ENCODE data around the gene SPTA1. TPM values are rescaled to one million over a fixed set of nuclear protein-coding genes. Genes with fewer than 3 reads are reported as not detected.

SPTA1 gene
- total and polyA plus RNA-seq, 10 donors: 0.05 to 32.6 (median 2.0) TPM

DNA sequence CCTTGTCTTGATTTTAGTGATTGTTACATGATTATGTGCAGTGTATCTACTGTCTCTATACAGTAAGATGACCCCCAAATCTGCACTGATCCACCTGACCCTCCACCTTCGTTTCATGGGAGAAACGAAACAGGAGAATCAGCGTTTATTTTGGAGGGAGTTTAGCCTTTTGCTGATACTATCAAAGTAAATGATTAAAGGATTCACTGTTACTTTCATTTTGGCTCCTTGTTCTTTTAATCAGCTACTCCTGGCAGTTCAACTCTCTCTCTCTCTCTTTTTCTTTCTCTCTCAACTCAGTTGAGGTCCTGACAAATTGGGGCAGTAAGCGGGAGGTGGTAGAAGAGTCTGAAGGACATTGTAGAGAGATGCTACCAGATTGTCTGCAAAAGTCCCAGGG lies 43.9 kb upstream of the SPTA1 start:
- no peaks in the 10 kb centered on the region for H3K36me3 ChIP-seq
- no peaks in the 10 kb centered on the region for H3K9me3 ChIP-seq
- intact Hi-C loops (cut with DNase I; ENCODE audit: low total_unique reads): no loop called here
- H3K4me3 ChIP-seq: no peak overlapping the region
- H3K4me1 ChIP-seq: no peaks in the 10 kb centered on the region
- no peaks in the 10 kb centered on the region for H3K27me3 ChIP-seq (replicated peaks in 1 of 7)
- H3K27ac ChIP-seq: no peak overlapping the region
- no peak for DNase-seq
- TF ChIP-seq, protein P1, sequence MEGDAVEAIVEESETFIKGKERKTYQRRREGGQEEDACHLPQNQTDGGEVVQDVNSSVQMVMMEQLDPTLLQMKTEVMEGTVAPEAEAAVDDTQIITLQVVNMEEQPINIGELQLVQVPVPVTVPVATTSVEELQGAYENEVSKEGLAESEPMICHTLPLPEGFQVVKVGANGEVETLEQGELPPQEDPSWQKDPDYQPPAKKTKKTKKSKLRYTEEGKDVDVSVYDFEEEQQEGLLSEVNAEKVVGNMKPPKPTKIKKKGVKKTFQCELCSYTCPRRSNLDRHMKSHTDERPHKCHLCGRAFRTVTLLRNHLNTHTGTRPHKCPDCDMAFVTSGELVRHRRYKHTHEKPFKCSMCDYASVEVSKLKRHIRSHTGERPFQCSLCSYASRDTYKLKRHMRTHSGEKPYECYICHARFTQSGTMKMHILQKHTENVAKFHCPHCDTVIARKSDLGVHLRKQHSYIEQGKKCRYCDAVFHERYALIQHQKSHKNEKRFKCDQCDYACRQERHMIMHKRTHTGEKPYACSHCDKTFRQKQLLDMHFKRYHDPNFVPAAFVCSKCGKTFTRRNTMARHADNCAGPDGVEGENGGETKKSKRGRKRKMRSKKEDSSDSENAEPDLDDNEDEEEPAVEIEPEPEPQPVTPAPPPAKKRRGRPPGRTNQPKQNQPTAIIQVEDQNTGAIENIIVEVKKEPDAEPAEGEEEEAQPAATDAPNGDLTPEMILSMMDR (IDR thresholded peaks at IDR 0.05 in 8 of 11, conservative IDR thresholded peaks at IDR 0.05 in 3 of 11): no peak
- TF ChIP-seq POLR2A (IDR thresholded peaks at IDR 0.05) (no peak), POLR2AphosphoS5 (IDR thresholded peaks at IDR 0.05) (no peak)
- 74 to 88% (median 85%) methylated on average over 4 of the region's 4 CpGs for WGBS, 5 donors

DNA sequence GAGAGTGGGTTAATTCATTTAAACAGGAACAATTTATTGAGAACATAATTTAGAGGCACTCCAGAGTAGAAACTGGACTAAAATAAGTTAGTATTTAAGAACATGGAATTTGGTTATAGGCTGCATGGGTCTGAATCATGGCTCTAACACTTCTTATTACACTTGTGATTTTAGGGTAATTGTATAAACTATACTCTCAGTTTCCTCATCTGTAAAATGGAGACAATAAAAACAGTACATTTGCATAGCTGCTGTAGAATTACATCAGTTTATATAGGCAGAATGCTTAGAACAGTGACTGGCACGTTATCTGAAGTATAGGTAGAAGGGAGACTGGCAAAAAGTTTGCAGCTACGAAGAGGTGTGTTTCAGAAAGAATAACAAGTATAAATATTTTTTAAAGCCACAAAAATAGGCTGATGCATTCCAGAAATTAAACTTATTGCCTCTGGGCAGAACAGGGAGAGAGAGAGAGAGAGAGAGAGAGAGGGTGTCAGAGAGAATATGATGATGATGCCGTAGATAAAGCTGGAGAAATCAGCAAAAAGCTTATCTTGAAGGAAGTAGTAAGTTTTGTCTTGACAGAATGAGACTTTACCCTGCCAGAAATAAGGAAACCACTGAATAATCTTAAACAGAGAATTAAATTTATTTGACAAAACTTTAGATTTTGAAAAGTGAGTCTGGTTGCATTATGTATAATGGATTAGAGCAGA lies 42.2 kb upstream of the SPTA1 start:
- intact Hi-C loops (cut with DNase I; ENCODE audit: low total_unique reads): no loop called here

DNA sequence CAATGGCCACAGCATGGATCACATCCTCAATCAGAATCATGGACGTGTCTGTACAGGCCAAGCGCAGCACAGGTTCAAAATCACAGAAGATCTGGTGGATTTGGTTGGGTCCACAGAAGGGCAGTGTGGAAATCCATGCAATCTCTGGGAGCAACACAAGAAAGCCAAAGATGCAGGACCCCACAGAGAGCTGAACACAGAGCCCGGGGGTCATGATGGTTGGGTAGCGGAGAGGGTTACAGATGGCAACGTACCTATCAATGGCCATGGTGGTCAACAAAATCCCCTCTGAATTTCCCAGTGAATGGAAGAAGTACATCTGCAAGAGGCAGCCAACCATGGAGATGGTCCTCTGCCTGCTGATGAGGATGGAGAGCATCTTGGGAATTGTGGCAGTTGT lies 37.9 kb upstream of the SPTA1 start:
- no peaks in the 10 kb centered on the region for H3K4me1 ChIP-seq
- intact Hi-C loops (cut with DNase I; ENCODE audit: low total_unique reads): no loop called here
- H3K4me3 ChIP-seq: no peak overlapping the region
- H3K36me3 ChIP-seq: no peaks in the 10 kb centered on the region
- no peak overlapping the region for H3K27ac ChIP-seq
- no peaks in the 10 kb centered on the region for H3K9me3 ChIP-seq
- peaks cover 0 to 4% (median 0%) of the 10 kb centered on the region in 7 donors for H3K27me3 ChIP-seq (replicated peaks in 1 of 7)
- TF ChIP-seq POLR2AphosphoS5 (IDR thresholded peaks at IDR 0.05) (no peak), POLR2A (IDR thresholded peaks at IDR 0.05) (no peak)
- TF ChIP-seq, protein P1 (IDR thresholded peaks at IDR 0.05 in 8 of 11, conservative IDR thresholded peaks at IDR 0.05 in 3 of 11): no peak
- no peak for DNase-seq
- 88 to 93% (median 91%) methylated on average over 5 of the region's 5 CpGs for WGBS, 5 donors

More for the DNA sequence above, 42.2 kb upstream of the SPTA1 start:
- 55 to 71% (median 64%) methylated on average over 3 of the region's 3 CpGs for WGBS, 5 donors
- DNase-seq: no peak
- Histone ChIP-seq H3K27me3 (replicated peaks in 1 of 7) (peaks cover 0 to 4% (median 0%) of the 10 kb centered on the region in 7 donors), H3K4me3 (no peak overlapping the region), H3K9me3 (no peaks in the 10 kb centered on the region), H3K4me1 (no peaks in the 10 kb centered on the region), H3K36me3 (no peaks in the 10 kb centered on the region), H3K27ac (no peak overlapping the region)
- no peak for TF ChIP-seq POLR2AphosphoS5 (IDR thresholded peaks at IDR 0.05)

DNA sequence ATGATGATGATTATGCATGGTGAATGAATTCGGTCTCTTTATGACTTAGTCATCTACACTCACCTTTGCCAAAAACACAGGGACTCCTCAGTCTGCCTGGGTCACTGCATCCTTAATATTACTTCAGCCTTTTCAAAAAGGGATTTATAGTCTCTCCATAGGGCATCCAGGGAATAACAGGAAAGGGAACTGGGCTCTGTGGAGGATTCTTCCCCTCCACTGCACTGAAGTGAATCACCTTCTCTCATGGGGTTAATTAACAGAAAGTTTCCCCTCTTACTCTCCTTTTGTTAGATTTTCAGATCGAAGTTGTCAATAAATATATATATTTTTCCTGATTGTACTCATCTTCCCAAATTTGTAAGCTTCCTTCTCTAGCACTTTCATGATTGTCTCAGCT lies 34.1 kb upstream of the SPTA1 start, which contains the start of gene OR6K3:
OR6K3 (minus strand) TSS at position 101 of the 400 bp plus-strand sequence. CDS start 2,605 bp downstream, outside the sequence.
- TF ChIP-seq POLR2A (IDR thresholded peaks at IDR 0.05): no peak
- TF ChIP-seq POLR2AphosphoS5 (IDR thresholded peaks at IDR 0.05): no peak
- TF ChIP-seq, protein P1 (IDR thresholded peaks at IDR 0.05 in 8 of 11, conservative IDR thresholded peaks at IDR 0.05 in 3 of 11): no peak

More for the DNA sequence above, 34.1 kb upstream of the SPTA1 start, which contains the start of gene OR6K3:
- Histone ChIP-seq H3K27me3 (replicated peaks in 1 of 7) (peaks cover 0 to 4% (median 0%) of the 10 kb centered on the region in 7 donors), H3K36me3 (no peaks in the 10 kb centered on the region), H3K9me3 (no peaks in the 10 kb centered on the region), H3K4me1 (no peaks in the 10 kb centered on the region), H3K4me3 (no peak within 1 kb of the TSS), H3K27ac (no peak within 1 kb of the TSS)
- WGBS, 5 donors: 73 to 92% (median 78%) methylated on average over 2 of the region's 2 CpGs
- intact Hi-C loops (cut with DNase I; ENCODE audit: low total_unique reads): no loop called here
- no peak for DNase-seq

Data from spleen (tissue), 11 donors.